Astrocyte (in vitro differentiated cells and primary cell): ENCODE data around the gene SLITRK6.

Experiments
- CTCF ChIP-seq: IDR thresholded peaks from 2 replicates; pipeline ENCODE4 v1.5.1; 2011; ENCODE audit warnings: low read depth, mild to moderate bottlenecking, inconsistent platforms, low read length, moderate library complexity; ENCODE audit not compliant: insufficient read depth
- EZH2 ChIP-seq: IDR thresholded peaks from 2 replicates; pipeline ENCODE4 v1.6.1; 2012; ENCODE audit warnings: mild to moderate bottlenecking, low read length, inconsistent platforms; ENCODE audit not compliant: insufficient read depth

- TF ChIP-seq CTCF (no peak), EZH2 (no peak)
Measured at GRCh38 chr13:85797311-85797710, 1.9 kb downstream of the SLITRK6 start.
